Cardiac muscle cell (in vitro differentiated cells and primary cell): ENCODE data around the gene SATB2. TPM values are rescaled to one million over a fixed set of nuclear protein-coding genes. Genes with fewer than 3 reads are reported as not detected.

Source experiments
- DNase-seq, 2 donors: peaks; one replicate each; pipeline versions ENCODE4 v3.0.0 to v3.0.0-alpha.2; 2010 to 2017; ENCODE audit warnings: low read depth in 1 of 2, low spot score in 1 of 2
- H3K27ac ChIP-seq: fragments of 200-600 bp; sonication (generic); 2 replicates; pipeline ENCODE4 v1.5.1; 2016
- H3K27me3 ChIP-seq: fragments of 200-600 bp; sonication (generic); 2 replicates; pipeline ENCODE4 v1.6.0; 2016; ENCODE audit warnings: control low read depth
- H3K36me3 ChIP-seq: fragments of 200-600 bp; sonication (generic); 2 replicates; pipeline ENCODE4 v1.5.1; 2016; ENCODE audit warnings: control low read depth
- H3K4me1 ChIP-seq: fragments of 200-600 bp; sonication (generic); 2 replicates; pipeline ENCODE4 v1.8.1; 2017; ENCODE audit warnings: low read depth, mild to moderate bottlenecking, mixed run types
- H3K4me3 ChIP-seq: fragments of 200-600 bp; sonication (generic); 2 replicates; pipeline ENCODE4 v1.5.1; 2016; ENCODE audit warnings: mild to moderate bottlenecking
- H3K9me3 ChIP-seq: fragments of 200-600 bp; sonication (generic); 2 replicates; pipeline ENCODE4 v1.5.1; 2017; ENCODE audit warnings: low read depth, mild to moderate bottlenecking, control low read depth
- CTCF ChIP-seq: IDR thresholded peaks from 2 replicates; pipeline ENCODE4 v1.5.1; 2012; ENCODE audit warnings: low read depth, mild to moderate bottlenecking, low read length
- polyA plus RNA-seq: library from polyadenylated mRNA; unstranded; fragments of >200 nt; fragmentation: Nextera tagmentation; extraction: Ambion mirVana; gene quantifications from 2 replicates; pipeline ENCODE4 v1.2.1, GENCODE V29; 2016
- total RNA-seq: library from RNA; depleted of rRNA; stranded (reverse); fragments of >200 nt; gene quantifications from 2 replicates; pipeline ENCODE4 v1.2.3, GENCODE V29; 2016

The SATB2 gene
- total and polyA plus RNA-seq, 2 experiments from 2014 or later, result 1.0 to 1.4 TPM

- no peak for DNase-seq
- H3K27ac ChIP-seq, result no peak overlapping the region
- TF ChIP-seq CTCF, result no peak
Observed at GRCh38 chr2:199325881-199326280, 131.9 kb downstream of the SATB2 start.

GRCh38 chr2:199322151-199322550 lies 135.6 kb downstream of the SATB2 start:
- H3K4me1 ChIP-seq, result no peaks in the 10 kb centered on the region
- no peaks in the 10 kb centered on the region for H3K9me3 ChIP-seq
- no peak overlapping the region for H3K27ac ChIP-seq
- H3K36me3 ChIP-seq, result no peaks in the 10 kb centered on the region
- TF ChIP-seq CTCF, result no peak
- H3K4me3 ChIP-seq, result no peak overlapping the region
- no peak for DNase-seq
- H3K27me3 ChIP-seq, result no peaks in the 10 kb centered on the region

More at GRCh38 chr2:199325881-199326280, 131.9 kb downstream of the SATB2 start:
- no peaks in the 10 kb centered on the region for H3K9me3 ChIP-seq
- no peaks in the 10 kb centered on the region for H3K27me3 ChIP-seq
- H3K4me3 ChIP-seq, result no peak overlapping the region
- H3K4me1 ChIP-seq, result no peaks in the 10 kb centered on the region
- H3K36me3 ChIP-seq, result no peaks in the 10 kb centered on the region

- Histone ChIP-seq H3K9me3 (no peaks in the 10 kb centered on the region), H3K4me1 (no peaks in the 10 kb centered on the region), H3K27me3 (no peaks in the 10 kb centered on the region), H3K36me3 (no peaks in the 10 kb centered on the region), H3K4me3 (no peak overlapping the region), H3K27ac (no peak overlapping the region)
- no peak for DNase-seq
- TF ChIP-seq CTCF, result no peak
Observed at GRCh38 chr2:199317646-199318045, 140.1 kb downstream of the SATB2 start.

GRCh38 chr2:199316851-199317250 lies 140.9 kb downstream of the SATB2 start:
- no peak for TF ChIP-seq CTCF
- Histone ChIP-seq H3K36me3 (no peaks in the 10 kb centered on the region), H3K27me3 (no peaks in the 10 kb centered on the region), H3K9me3 (no peaks in the 10 kb centered on the region), H3K4me3 (no peak overlapping the region), H3K27ac (no peak overlapping the region), H3K4me1 (no peaks in the 10 kb centered on the region)
- no peak for DNase-seq

GRCh38 chr2:199315299-199316179 lies 142.2 kb downstream of the SATB2 start:
- H3K4me3 ChIP-seq, result no peak overlapping the region
- no peaks in the 10 kb centered on the region for H3K9me3 ChIP-seq
- H3K27me3 ChIP-seq, result no peaks in the 10 kb centered on the region
- H3K36me3 ChIP-seq, result no peaks in the 10 kb centered on the region
- TF ChIP-seq CTCF, result no peak
- no peak overlapping the region for H3K27ac ChIP-seq
- no peaks in the 10 kb centered on the region for H3K4me1 ChIP-seq
- DNase-seq, result peak; percentile 28 to 72
